Ishikawa (cell line): ENCODE results near the gene RSPH4A.

ENCODE experiments used
- CEBPB ChIP-seq: IDR thresholded peaks from 2 replicates; pipeline ENCODE4 v1.6.1; 2012
- CREB1 ChIP-seq: IDR thresholded peaks from 2 replicates; pipeline ENCODE4 v1.6.1; 2012; ENCODE audit warnings: low read depth
- EGR1 ChIP-seq: IDR thresholded peaks from 2 replicates; pipeline ENCODE4 v1.6.1; 2012
- FOXM1 ChIP-seq: IDR thresholded peaks from 2 replicates; pipeline ENCODE4 v1.6.1; 2012; ENCODE audit warnings: low read depth, borderline replicate concordance
- NFIC ChIP-seq: IDR thresholded peaks from 2 replicates; pipeline ENCODE4 v1.6.1; 2012
- RAD21 ChIP-seq: IDR thresholded peaks from 2 replicates; pipeline ENCODE4 v1.6.1; 2012; ENCODE audit warnings: low read depth
- REST ChIP-seq: IDR thresholded peaks from 2 replicates; pipeline ENCODE4 v1.6.1; 2012; ENCODE audit warnings: low read depth, mild to moderate bottlenecking
- TEAD4 ChIP-seq: IDR thresholded peaks from 2 replicates; pipeline ENCODE4 v1.6.1; 2012
- USF1 ChIP-seq: IDR thresholded peaks from 2 replicates; pipeline ENCODE4 v1.6.1; 2012
- YY1 ChIP-seq: IDR thresholded peaks from 2 replicates; pipeline ENCODE4 v1.6.1; 2012; ENCODE audit warnings: low read depth

GRCh38 chr6:116661594-116661993 lies 45.3 kb downstream of the RSPH4A start:
- TF ChIP-seq EGR1, result no peak
- no peak for TF ChIP-seq REST
- TF ChIP-seq CEBPB, result no peak
- TF ChIP-seq YY1, result no peak
- no peak for TF ChIP-seq NFIC
- TF ChIP-seq CREB1, result no peak
- TF ChIP-seq FOXM1, result no peak
- no peak for TF ChIP-seq RAD21
- TF ChIP-seq USF1, result no peak
- TF ChIP-seq TEAD4, result no peak
